HG03457 (cell line): ENCODE data around the gene LIM2.

Experiments used
- ATAC-seq: cut with Tn5 transposase; IDR thresholded peaks from one replicate; pipeline ENCODE4 v1.9.1; 2021; ENCODE audit warnings: moderate number of reproducible peaks; ENCODE audit not compliant: unreplicated experiment

LIM2 gene

GRCh38 chr19:51366389-51367254 is 21.2 kb downstream of the LIM2 start:
- peak; percentile 38 for ATAC-seq

GRCh38 chr19:51365965-51366388 is 21.8 kb downstream of the LIM2 start, which contains the start of gene ETFB:
Gene ETFB (minus strand): TSS chr19:51366388. CDS start chr19:51366326, 62 bp downstream.
- no peak for ATAC-seq

- ATAC-seq: no peak
These were observed 22.4 kb downstream of the LIM2 start for GRCh38 chr19:51365211-51365964.

- ATAC-seq: no peak
These were observed 23.3 kb downstream of the LIM2 start for GRCh38 chr19:51364200-51365106.

- ATAC-seq: no peak
These were observed 26.5 kb downstream of the LIM2 start for GRCh38 chr19:51361239-51361638.

- no peak for ATAC-seq
These were observed 28.5 kb downstream of the LIM2 start for GRCh38 chr19:51359294-51359693.

GRCh38 chr19:51357952-51358351 is 29.8 kb downstream of the LIM2 start:
- ATAC-seq: no peak

- no peak for ATAC-seq
These were observed 31.5 kb downstream of the LIM2 start for GRCh38 chr19:51356159-51356801.

GRCh38 chr19:51354742-51355148 is 33.0 kb downstream of the LIM2 start:
- no peak for ATAC-seq

GRCh38 chr19:51354103-51354741 is 33.6 kb downstream of the LIM2 start:
- no peak for ATAC-seq

GRCh38 chr19:51352783-51353360 is 34.9 kb downstream of the LIM2 start:
- ATAC-seq: no peak

GRCh38 chr19:51351266-51351990 is 36.3 kb downstream of the LIM2 start:
- ATAC-seq: no peak

GRCh38 chr19:51347209-51347928 is 40.4 kb downstream of the LIM2 start:
- no peak for ATAC-seq

- ATAC-seq: no peak
These were observed 41.0 kb downstream of the LIM2 start for GRCh38 chr19:51346742-51347141.

- no peak for ATAC-seq
These were observed 42.6 kb downstream of the LIM2 start for GRCh38 chr19:51345076-51345620.

GRCh38 chr19:51342631-51343569 is 44.9 kb downstream of the LIM2 start:
- ATAC-seq: no peak
